ENCODE data around the gene PKHD1. TPM values are rescaled to one million over a fixed set of nuclear protein-coding genes. Genes with fewer than 3 reads are reported as not detected.
"Not testable (repeated sequence)": the region's sequence is repeated elsewhere in the genome, so short reads cannot be mapped to it uniquely, and the experiment has no call there.

Gene PKHD1
- total RNA-seq, 1 experiment from 2014 or later = under 0.01 TPM

DNA sequence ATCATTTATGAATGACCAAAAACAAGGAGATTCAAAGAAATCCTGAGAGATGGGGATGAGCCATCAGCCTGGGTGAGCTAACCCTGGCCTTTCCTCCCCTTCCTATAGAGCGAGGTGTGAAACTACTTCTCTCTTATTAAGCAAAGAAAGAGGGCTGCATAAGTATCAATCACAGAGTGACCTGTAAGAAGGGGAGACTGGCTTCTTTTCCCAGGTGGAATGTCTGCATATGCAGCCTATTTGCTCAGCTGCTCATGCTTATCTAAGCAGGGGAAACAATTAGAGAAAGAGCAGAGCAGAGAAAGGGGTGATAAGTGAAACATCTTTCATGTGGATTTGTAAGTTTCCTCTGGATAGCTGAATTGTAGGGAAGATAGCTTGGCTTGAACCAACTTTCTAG is 160.0 kb downstream of the PKHD1 start:
- DNase-seq (ENCODE audit: low read depth) = no peak

DNA sequence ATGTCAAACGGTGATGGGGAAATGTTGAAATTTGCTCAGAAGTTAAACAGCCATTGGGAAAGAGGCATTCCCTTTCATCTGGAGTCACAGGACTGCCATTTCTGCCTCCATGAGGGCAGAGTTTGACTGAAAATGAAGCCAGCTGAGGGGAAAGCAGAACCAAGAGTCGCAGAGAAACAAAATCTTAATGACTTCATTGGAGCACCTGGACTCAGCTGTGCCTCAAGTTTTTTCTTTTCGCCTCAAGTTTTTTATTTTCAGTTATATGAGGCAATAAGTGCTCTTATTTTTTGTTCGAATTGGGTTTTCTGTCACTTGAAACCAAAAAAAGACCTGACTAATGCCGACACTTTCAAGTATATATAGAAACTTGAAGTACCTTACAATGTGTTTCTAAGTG is 161.3 kb downstream of the PKHD1 start:
- DNase-seq (ENCODE audit: low read depth) = no peak

DNA sequence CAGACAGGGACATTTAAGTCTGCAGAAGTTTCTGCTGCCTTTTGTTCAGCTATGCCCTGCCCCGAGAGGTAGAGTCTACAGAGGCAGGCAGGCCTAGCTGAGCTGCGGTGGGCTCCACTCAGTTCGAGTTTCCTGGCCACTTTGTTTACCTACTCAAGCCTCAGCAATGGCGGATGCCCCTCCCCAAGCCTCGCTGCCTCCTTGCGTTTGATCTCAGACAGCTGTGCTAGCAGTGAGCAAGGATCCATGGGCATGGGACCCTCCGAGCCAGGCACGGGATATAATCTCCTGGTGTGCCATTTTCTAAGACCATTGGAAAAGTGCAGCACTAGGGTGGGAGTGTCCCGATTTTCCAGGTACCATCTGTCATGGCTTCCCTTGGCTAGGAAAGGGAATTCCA is 164.9 kb downstream of the PKHD1 start:
- DNase-seq (ENCODE audit: low read depth) = not testable (repeated sequence)

DNA sequence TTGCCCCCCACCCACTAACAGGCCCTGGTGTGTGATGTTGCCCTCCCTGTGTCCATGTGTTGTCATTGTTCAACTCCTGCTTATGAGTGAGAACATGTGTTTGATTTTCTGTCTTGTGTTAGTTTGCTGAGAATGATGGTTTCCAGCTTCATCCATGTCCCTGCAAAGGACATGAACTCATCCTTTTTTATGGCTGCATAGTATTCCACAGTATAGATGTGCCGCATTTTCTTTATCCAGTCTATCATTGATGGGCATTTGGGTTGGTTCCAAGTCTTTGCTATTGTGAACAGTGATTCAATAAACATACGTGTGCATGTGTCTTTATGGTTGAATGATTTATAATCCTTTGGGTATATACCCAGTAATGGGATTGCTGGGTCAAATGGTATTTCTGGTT is 169.1 kb downstream of the PKHD1 start:
- not testable (repeated sequence) for DNase-seq (ENCODE audit: low read depth)

DNA sequence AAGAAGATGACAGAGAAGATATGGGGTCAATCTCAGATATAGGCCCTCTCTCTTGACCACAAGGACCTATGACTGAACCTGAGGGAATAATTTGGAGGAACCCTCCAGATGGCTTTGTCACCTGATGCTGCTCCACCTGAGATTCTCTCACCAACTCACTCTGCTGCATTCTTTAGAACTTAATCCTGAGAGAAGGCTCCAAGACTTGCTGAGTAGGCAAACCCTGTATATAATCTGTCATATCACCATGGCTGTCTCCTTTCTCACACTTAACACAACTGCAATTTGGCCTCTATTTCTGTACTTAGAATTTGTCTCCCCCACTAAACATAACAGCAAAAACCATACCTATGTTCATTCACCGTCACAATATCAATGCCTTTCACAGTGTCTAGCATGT is 172.3 kb downstream of the PKHD1 start:
- no peak for DNase-seq (ENCODE audit: low read depth)

DNA sequence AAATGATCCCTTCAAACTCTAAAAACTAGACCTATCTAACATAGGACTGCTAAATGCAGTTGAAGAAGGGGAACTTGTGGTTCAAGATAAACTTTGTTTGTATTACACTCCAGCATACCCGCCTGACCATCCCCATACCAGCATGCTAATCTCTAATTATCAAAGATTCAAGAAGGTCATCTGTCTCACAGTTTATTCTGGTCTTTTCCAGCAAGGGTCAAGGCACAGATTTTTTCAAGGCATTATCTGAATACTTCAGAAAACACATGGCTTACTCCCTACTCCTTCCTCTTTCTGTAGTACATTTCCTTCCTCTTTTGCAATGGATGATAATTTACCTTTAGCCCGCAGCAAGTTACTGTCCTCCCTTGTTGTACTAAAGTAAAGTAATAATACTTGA is 174.1 kb downstream of the PKHD1 start:
- no peak for DNase-seq (ENCODE audit: low read depth)

DNA sequence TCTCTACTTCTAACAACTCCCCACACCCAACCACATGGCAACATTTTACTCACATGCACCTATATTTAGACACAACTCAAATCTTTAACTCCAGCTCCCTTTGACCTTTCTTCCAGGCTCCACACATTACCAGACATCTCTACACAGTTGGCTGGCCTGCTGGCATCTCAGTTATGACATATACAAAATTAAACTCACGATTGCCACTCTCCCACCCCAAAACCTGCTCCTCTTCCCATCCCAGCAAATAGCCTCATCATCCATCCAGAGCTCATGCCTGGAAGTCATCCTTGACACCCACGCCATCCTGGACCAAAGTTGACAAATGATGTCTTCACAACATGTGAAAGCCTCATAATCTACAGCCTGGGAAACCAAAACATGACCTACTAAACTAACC is 176.6 kb downstream of the PKHD1 start:
- DNase-seq (ENCODE audit: low read depth) = no peak

DNA sequence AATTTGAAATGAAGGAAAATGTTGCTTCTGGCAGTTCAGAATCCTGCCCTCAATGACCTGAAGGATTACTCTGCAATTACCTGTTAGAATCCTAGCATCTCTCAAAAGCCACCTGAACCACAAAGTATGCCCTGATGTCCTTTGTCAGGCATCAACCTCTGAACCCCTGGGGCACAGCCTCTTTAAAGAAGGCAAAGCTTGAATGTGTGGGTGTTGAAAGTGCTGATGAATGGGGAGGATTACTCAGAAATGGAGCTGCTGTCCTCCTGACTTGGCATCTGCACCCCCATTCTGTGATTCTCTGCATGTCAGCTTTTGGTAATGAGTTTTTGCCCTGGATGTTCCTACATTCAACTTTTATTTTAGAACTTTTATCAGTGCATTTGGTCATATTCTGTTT is 179.2 kb downstream of the PKHD1 start:
- no peak for DNase-seq (ENCODE audit: low read depth)

DNA sequence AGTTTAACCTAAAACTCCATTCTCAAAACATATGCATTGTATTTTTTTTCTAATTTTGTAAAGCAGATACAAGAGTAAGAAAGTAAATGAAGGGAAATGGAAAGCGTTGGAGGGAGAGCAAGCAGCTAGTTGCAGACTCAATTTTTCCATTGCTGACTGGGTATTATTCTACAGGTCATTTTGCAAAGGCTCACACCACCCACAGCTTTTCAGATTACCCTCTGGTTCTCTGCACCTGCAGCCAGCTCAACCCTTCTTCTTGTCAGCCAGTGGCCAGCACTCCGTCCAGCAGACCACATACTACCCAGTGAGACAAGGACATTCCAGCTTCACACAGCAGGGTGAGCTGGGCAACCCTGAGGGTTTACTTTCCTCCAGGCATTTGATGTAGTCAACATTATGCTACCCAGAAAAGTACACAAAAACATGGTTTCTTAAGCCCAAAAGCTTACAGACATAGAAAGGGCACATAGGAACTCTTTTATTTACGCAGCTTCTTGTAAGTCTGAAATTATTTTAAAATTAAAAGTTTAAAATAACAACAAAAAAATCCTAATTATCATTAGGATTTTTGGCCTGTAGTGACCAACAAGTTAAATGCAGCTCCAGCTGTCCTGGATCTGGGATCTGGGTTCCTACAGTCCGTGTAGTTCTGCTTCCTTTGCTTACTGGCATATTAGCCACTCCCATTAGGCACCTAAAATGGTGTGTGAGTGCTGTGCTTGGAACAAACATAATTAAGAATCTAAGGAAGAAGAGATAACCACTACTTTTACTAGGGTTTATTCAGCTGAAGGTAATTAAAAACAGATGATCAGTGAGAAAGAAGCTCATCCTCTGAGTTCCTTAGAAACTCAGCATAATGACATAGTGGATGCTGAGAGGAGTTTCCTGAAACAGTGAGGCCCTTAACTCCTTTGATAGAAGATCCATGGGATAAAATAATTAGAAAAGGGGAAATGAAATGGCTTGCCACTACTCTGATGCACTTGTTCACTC is 185.3 kb downstream of the PKHD1 start:
- no peak for DNase-seq (ENCODE audit: low read depth)

DNA sequence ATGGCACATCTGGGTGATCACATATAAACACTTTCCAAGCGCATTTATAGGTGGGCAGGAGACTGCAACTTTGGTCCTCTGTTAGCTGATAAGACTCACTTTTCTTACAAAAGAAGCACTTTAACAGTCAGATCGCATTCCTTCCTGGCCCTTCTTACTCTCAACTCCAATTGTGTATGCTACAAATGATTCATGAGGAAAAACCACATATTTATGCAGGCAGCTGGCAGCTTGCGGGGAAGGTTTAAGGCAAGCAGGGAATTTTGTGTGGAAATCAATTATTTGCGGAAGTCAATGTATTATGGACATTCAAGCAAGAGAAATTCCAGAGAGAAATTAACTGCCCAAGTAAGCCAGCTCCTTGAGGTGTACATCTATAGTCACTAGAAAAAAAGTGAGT is 194.0 kb downstream of the PKHD1 start:
- no peak for DNase-seq (ENCODE audit: low read depth)

DNA sequence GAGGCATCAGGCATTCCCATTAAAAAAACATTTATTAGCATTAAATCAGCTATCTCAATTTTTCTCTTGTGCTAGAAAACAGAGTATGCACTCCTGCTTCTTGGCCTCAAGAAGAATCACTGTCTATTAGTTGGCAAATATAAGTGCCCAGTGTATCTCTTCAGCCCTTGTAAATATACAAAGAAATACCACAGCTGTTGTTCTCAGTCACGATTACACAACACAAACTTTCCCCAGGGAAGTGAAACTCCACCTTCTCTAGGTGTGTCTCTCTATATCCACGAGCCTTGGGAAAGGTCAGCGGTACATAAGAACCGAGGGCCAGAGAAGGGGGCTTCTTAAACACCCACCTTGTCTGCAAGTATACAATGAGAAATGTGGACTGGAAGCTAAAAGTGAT is 194.7 kb downstream of the PKHD1 start:
- no peak for DNase-seq (ENCODE audit: low read depth)

DNA sequence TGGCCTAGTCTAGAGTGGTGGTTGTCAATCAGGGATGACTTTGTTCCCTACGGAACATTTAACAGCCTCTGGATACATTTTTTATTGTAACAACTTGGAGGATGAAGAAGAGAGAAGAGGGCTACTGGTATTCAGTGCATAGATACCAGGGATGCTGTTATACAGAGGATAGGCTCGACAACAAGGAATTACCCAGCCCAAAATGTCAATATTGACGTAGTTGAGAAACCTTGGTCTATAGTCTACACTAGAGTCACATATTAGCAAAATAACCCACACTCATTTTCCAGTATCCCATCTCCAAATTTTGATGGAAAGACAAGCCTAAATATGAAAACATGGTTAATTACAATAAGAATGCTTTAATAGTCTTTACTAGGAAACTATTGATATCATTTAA is 195.1 kb downstream of the PKHD1 start:
- no peak for DNase-seq (ENCODE audit: low read depth)

DNA sequence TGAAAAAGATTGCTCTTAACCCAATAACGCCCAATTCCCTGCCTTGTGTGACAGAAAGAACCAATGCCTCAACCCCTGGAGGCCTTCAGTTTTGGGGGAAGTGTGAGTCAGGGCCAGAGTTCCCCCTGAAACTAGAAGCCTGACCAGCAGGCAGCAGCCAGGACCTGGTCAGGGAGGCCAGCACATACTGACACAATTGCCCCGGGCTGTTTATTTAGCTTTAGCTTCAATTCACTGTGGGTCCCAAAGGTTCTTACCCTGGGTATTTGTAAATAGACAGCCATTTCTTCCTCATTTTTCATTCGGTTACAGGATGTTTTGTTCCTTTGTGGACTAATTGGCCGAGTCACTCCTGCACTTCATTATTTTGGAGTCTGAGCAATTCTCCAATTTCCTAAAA is 195.6 kb downstream of the PKHD1 start:
- no peak for DNase-seq (ENCODE audit: low read depth)

DNA sequence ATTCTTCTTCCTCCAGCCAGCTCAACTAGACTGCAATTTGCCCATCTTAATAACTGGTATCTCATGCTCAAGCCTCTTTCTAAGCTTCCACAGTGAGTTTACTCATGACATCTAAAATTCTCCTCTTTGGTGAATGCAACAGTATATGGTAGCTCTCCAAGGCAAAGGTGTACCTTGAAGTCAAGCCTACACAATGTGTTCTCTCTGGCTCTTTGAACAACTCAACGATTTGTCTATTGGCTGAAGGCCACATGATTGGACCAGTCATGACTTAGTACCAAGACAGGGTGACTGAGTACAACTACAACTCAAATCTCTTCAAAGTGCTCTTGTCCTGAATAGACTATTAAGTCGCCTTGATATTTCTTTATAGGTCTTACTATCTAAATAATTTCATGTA is 199.6 kb downstream of the PKHD1 start:
- DNase-seq (ENCODE audit: low read depth) = no peak

DNA sequence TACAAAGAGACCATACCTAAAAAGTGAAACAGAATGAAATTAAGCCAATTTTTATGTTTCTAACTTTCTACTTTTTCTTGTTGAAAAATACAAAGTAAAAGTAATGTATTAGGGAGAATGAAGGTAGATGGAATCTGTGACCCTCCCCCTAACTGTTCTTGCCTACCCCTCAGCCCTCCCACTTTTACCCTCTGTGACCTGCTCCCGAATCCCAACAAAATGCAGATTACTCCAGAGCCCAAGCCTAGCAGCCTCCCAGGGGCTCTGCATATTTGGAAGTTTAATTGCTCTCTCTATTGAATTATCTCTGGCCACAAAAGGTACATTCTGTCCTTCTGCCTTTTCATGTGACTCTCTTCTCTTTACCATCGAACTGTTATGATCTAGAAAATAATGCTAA is 201.5 kb downstream of the PKHD1 start:
- no peak for DNase-seq (ENCODE audit: low read depth)

DNA sequence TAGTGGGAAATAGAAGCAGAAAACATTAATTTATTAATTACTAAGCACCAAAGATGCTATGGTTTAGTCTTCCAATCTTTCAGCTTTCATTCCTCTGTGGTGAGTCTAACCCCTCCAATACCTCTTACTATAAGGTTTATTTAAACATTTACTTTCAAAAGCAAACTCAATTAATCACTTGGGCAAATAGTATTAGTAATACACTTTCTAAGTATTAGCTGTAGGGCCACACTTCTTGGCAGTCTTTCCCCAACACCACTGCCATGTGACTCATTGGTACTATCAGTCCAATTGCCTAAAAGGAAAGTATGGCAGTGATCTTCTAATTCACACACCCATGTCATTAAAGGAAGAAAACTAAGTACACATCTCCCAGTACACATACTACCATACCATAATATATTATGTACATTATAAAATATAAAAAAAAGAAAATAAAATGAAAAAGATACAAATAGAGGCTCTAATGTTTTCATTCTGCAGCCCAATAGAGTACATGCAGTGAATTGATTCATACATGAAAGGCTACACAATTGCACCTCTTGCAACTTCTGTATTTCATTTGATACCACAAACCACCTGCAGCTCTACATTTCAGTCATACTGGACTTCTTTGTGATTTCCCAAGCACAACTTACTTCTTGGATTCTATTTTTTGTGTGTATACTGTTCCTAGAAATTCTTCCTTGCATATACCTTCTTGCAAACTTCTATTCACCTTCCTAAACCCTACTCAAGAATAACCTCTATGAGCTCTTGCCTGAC is 218.6 kb downstream of the PKHD1 start:
- no peak for DNase-seq (ENCODE audit: low read depth)

DNA sequence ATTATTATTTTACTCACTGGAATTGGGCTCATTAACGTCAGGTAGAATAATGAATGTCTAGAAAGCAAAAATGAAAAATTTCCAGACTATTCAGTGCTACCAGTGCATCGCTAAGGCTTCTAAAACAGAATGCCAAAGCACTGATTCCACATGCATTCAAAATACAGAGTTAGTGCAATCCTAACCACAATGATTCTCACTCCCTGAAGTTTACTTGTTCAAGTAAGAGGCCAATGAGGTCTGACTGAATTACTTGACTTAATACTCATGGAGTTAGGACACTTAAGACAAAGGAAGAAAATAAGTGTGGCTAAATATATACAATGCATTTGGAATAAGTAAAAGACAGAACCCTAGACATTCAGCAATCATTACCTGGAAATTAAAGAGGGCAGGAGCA is 220.5 kb downstream of the PKHD1 start:
- no peak for DNase-seq (ENCODE audit: low read depth)

DNA sequence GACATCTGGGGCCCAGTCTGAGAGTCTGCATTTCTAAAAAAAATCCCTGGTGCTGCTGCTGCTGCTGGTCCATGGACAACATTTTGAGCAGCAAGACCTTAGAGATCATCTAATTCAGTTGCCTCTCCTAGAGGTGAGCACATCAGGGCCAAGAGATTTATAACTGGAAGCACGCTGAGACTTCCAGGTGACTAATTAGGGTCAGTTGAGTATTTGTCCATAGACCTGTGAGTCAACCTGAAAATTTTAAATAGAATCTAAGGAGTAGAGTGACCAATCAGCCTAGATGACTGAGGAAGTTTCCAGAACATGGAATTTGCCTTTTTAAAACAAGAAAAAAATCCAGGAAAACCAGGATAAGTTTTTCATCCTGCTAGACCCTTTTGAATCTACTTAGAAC is 221.4 kb downstream of the PKHD1 start:
- no peak for DNase-seq (ENCODE audit: low read depth)

DNA sequence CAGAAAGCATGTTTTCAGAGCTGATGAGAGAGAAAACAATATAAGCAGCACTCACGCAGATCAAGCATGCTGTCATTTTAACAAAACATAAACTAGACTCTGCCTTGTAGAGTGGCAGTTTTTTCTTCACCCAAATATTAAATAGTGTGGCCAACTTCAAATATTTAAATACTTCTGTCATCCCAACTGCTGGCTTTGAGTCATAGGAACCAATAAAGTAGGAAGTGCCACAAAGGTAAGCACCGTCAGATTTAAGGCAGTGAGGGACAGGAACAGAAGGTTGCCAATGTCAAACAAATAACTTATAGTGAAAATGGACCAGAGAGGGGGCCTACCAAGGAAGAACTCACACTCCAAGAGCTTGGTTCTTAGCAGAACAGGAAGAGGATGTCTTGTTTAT is 222.2 kb downstream of the PKHD1 start:
- no peak for DNase-seq (ENCODE audit: low read depth)

DNA sequence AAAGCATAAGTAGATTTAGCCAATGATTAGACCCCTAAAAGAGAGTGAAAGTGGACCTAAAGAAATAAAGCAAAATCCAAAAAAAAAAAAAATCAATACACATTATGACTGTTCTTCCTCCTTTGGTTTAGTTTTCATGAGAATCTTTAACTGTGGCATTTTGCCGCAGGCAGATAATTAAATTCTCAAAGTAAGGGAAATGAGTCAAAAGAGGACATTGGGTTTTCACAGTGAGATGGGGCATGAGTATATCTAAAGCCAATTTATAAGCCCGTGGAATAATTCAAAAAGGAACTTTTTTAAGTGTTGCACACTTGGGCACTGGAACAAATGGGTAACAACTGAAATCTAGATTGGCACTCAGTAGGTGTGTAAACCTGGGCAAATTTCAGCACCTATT is 230.3 kb downstream of the PKHD1 start:
- no peak for DNase-seq (ENCODE audit: low read depth)

DNA sequence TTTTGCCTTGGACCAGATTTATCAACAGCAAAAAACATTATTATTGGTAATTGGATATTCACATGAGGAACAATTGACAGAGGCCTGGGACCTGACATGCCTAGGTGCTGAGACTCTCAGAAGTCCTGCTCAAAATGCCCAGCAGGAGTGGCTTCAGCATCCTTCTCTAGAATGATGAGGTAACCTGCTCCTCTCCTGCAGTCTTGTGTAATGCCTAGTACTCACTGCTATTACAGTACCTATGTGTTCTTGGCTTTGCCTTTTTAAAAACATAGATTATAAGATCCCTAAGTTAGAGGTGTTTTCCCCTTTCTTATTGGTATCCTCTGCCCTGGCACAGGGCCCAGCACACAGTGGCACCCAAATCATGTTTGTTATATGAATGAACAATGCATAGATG is 230.9 kb downstream of the PKHD1 start:
- no peak for DNase-seq (ENCODE audit: low read depth)

DNA sequence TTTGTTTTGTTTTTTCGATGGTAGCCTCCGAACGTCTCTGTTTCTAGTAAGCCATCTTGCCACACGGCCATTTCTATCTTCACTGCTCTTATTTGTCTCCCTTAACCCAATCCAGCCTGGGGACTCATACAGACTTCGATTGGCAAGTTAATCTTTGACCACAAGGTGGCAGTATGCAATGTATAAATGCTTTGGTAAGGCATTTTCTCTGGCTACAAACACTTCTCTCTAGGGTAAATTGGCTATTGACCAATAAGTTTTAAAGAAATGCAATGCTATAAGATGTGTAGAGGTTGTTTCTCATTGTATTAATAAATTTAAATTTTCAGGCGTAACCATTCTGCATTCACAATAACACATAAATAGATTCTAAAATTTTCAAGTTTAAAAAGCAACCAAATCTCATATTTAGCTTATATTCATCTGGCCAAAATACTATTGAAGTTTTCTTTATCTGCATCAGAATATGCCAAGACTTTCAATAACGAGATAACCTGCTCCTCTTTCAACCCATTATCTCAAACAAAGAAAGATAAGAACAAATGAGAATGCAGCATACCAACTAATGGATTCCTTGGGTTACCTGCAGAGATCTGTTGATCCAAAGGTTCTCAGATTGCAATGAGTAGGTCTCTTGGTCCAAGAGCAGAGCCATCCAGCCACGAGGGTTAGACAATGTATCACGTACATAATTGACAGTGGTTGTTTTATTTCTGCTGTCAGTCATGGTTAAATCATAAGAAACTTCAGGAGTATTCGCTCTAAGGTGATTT is 231.9 kb downstream of the PKHD1 start:
- DNase-seq (ENCODE audit: low read depth) = peak; percentile 37

All from Daoy (cell line).